GM18511 (cell line): Measurements from ENCODE around the gene NPDC1.
"Not testable (repeated sequence)": the region's sequence is repeated elsewhere in the genome, so short reads cannot be mapped to it uniquely, and the experiment has no call there.

Experiments used
- ATAC-seq: cut with Tn5 transposase; IDR thresholded peaks from one replicate; pipeline ENCODE4 v1.9.1; 2021; ENCODE audit warnings: mild to moderate bottlenecking, moderate library complexity; ENCODE audit not compliant: unreplicated experiment

The NPDC1 gene

GRCh38 chr9:137075275-137075775 is 29.3 kb upstream of the NPDC1 start:
- ATAC-seq = no peak

DNA sequence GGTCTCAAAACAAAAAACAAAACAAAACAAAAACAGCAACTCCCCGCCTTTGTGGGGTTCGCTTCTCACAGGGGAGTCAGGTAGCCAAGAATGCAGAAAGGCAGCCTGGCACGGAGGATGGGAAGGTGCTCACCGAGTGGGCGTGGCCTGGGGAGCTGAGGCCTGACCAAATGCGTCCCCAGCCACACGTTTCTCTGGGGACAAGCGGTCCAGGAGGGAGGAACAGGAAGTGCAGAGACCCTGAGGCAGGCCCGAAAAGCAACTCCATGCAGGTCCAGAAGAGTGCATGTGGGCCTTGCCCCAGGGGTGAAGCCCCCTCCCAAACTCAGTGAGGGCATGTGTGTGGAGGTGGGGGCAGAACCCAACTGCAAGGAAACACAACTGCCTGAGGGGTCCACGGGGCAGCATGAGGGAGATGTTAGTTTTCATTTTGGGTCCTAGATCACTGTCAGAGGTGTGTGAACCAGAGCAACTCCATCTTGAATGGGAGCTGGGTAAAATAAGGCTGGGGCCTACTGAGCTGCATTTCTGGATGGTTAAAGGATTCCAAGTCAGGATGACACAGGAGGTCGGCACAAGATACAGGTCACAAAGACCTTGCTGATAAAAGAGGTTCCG is 28.8 kb upstream of the NPDC1 start:
- no peak for ATAC-seq

DNA sequence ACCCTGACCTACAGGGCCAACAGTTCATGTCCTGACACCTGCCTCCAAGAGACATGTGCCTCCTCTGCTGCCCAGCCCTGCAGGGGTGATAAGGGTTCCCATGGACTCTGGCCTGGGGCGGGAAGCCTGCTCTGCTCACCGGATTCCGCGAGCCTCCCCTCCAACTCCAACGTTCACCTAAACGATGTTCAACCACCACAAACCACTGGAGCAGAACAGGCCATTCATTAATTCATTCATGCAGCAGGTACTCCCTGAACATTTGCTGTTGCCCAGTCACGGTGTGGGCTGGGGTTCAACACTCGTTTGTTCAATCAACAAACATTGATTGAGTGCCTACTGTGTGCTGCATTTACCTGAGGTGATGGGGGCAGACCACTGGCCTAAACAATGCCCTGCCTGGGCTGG is 28.0 kb upstream of the NPDC1 start:
- ATAC-seq = no peak

DNA sequence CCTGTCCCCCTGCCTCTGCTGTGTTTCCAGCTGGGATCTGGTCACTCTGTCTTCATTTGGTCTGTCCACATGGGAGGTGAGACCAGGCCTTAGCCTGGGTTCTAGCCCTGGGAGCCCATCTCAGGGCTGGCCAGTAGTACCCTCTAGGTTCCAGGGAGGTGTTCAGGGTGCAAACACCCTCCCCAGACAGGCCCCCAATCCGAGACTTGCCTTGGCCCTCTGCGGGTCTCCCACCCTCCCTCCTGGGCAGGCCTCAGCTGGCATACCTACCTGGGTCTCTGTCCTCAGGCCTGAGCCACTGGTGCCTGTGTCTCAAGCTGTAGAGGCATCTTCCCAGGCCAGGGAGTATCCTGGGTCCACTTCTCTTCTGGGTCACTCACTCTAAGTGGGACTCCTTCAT is 25.3 kb upstream of the NPDC1 start:
- ATAC-seq = no peak

- ATAC-seq = peak; percentile 9
Measured at GRCh38 chr9:137070906-137071275, 24.9 kb upstream of the NPDC1 start.

DNA sequence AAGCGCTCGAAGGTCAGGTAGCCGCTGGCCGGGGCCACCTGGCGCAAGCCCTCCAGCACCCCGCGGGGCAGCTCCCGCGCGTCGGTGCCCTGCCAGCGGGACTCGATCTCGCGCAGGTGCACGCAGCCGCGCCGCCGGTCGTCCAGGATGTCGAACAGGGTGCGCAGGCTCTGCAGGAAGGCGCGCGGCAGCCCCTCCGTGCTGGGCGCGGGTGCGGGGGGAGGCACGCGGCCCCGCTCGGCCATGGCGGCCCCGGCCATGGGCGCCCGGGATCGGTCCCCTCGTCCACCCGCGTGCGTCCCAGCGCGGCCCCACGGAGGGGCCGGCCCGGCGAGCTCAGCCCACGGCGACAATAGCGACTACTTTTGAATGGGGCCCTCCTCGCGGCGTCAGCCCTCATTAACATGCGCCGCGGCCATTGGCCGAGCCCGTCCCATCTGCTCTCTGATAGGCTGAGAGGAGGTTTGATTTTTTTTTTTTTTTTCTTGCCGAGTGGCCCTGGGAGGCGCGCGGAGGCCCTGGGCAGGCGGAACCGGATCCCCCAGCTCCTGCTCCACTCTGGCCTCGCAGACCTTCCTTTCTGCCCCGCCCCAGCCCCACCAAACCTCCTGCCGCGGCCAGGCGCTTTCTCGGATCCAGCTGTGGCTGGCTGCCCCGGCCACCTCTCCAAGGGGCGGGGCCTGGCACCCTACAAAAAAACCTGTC is 24.4 kb upstream of the NPDC1 start, which contains the start of gene SAPCD2:
TSS of gene SAPCD2 (minus strand) at position 357 of the 705 bp plus-strand sequence. CDS start at position 260, 97 bp downstream.
- ATAC-seq = peak; percentile 77

- no peak for ATAC-seq
Measured at GRCh38 chr9:137069508-137070091, 23.6 kb upstream of the NPDC1 start.

GRCh38 chr9:137068539-137069507 is 22.8 kb upstream of the NPDC1 start:
- ATAC-seq = no peak

DNA sequence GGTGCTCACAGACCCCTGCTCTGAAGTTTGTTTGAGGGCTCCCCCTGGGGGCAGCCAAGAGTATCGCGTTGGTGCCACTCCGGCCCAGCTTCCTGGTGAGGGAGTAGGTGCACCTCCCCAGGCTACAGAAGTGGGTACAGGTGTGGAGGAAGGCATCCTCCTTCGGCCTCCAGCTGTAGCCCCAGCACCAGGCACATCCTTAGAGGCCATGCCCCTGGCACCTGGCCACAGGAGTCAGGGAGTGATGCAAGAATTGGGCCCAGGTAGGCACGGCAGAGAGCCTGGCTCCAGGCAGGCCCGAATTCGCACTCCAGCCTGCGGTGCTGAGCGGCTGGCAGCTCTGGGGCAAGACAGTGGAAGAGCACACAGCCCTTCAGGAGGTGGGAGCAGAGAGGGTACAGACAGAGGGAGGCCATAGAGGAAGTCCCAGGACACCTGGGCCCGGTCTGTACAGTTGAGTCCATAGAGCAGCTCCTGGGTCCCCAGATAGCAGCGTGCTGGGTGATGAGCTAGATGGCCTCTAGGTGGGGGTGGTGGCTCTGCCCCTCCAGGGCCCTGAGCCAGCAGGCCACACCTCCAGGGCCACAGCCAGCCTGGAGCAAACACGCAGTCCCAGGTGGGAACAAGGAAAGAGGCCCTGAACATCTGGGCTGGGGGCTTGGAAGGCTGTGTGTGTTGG is 22.0 kb upstream of the NPDC1 start:
- ATAC-seq = peak; percentile 54

DNA sequence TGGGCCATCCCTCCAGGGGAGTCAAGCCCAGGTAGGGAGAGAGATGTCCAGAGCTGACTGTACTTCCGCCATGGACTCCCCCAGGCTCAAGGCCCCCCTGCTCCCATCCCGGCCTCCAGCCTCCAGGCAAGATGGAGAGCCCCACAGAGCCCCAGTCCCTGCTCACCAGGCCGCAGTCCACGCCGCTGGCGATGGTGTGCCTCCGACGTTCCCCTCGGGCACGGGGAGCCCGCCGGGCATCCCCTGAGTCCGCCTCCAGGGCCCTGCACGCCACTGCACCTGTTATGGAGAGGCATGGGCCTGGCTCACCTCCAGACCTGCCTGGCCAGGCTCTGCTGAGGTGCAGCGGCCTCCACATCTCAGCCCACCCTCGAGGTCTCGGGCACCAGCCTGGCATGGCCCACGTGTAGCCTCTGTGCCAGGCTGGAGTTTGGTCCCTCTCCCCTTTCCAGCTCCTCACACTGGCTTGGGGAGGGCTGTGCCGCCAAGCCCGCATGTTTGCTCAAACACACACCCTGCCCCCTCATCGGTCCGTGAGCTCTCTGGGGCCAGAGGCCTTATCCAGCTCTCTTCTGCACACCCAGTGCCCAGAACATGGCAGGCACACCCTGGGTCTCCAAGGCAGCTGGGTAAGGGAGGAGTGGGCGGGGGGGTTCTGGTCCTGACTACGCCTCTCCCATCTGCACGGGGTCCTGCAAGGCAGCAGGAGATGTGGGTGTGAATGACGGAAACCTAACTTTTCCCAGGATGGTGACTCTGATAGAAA is 20.3 kb upstream of the NPDC1 start:
- no peak for ATAC-seq

DNA sequence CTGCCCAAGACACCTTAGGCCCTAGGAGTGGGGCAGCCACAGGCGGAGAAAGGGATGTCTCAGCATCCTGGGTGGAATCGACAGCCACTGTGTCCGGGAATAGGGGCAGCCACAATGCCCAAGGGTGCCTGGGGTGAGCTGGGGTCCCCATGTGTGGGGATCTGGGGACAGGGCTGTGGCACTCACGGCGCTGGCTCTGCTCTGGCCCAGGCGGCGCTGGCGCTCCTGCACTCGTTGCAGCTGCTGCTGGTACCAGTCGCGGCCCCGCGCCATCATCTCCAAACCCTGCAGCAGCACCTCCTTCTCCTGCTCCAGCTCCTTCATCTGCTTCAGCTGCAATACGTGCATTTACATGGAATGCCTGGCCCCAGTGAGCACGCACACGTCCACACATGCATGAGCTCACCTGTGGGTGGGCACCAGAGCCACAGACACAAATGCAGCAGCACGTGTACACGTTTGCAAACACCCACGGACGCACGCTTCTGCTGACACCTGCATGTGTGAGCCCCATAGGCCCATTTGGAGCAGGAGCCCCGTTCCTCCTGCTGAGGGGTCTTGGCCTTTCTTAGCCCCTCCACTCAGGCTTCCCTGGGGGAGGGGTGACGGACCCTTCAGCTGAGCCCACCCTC is 19.5 kb upstream of the NPDC1 start:
- ATAC-seq = no peak

GRCh38 chr9:137064880-137065164 is 18.8 kb upstream of the NPDC1 start:
- no peak for ATAC-seq

DNA sequence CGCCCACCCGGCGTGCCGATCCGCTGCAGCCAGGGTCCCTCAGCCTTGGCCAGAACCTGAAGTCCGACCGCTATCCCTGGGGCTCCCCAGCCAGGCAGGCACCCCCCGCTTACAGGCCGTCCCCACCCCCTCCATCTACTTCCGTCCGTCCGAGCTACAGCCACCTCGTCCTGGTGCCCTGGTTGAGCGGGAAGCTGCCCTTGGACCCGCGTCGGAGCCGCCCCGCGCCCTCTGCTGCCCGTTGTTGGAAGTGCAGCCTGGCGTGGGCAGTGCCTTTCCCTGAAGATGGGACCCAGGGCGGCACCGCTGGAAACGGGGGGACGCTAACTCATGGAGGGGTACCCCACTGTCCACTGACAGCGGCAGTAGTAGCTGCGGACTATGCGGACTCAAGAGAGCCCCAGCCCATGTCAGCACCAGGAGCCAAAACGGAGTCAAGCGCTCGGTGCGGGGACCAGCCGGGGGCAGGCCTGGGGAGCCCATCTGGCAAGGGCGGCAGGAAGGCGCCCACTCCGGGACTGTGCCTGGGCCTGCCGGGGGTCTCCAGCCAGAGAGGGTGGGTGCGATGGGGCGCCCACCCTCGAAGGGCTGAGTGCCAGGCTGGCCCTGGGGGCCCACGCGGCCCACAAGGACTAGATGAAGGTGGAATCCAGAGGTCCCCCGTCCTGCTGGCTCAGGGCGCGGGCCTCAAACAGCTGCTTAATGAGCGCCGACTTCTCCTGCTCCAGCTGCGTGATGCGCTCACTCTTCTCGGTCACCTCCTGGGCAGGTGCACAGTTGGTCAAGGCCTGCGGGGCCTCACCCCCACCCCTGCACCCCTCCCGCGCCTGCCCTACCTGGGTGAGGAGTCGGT is 18.3 kb upstream of the NPDC1 start:
- ATAC-seq = no peak

DNA sequence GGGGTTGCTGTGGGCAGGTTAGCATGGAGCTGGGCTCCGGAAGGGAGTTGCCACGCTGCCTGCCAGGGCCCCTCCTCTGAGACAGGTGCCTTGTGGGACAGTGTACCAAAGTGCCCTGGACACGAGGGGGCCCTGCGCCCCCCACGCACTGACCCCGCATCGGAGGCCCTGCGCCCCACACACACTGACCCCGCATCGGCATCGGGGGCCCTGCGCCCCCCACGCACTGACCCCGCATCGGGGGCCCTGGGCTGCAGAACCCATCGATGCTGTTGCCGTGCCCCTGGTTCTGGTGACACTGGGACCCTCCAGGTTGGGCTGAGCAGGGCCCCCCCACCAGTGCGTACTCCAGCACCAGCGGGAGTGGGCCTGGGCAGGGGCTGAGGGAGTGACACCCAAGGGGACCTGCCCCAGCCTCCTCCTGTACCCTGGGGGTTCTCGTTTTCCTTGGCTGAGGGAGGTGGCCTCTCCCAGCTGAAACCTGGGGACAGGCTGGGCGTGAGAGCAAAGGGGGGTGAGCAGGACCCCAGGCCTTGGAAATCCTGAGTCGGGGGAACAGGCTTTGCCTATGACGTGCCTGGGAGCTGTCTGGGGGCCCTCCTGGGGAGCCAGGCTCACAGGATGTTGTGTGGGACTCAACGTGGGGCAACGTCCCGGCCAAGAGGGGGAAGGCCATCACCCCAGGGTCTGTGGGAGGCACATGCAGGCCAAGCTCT is 17.5 kb upstream of the NPDC1 start:
- ATAC-seq = no peak

DNA sequence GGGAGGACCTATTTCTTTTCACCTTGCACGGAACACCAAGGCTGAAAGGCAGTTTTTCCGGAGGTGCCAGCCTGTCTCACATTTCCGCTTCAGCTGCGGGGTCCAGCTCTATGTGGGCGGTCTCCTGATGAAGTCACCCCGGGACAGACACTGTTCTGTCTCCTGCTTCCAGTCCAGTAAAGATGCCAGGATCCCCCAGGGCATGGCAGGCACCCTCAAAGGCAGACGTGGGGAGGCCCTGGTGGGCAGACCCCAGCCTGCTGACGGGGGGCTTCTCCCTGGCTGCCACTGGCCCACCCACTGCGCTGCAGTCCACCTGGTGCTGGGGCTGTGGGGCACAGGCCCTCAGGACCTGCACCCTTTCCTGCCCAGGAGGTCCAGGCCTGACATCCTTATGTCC is 16.8 kb upstream of the NPDC1 start:
- ATAC-seq = not testable (repeated sequence)

DNA sequence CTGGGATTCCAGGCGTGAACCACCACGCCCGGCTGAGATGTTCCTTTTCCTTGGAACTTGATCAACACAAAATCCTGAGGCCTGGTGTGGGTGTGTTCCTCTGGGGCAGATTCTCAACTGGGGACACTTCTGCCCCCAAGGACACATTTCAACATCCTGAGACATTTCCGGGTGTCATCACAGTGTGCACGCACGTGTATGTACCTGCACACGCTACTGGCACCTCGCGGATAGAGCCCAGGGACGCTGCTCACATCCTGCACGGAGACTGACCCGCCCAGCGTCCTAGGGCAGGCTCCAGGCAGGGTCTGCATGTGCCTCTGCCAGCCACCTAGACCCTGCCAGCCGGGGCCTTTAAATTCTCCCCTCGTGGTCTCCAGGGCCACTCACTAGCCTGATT is 16.4 kb upstream of the NPDC1 start:
- ATAC-seq = no peak

GRCh38 chr9:137058521-137059234 is 12.7 kb upstream of the NPDC1 start:
- no peak for ATAC-seq
